PFSK-1 (cell line): ENCODE data around the gene PNRC1.

Experiments
- FOXP2 ChIP-seq: optimal IDR thresholded peaks from 2 replicates; pipeline ENCODE3; 2011; ENCODE audit warnings: borderline replicate concordance, control low read depth, inconsistent platforms; ENCODE audit not compliant: insufficient read depth; ENCODE audit errors: extremely low read length, extremely low read depth
- POLR2AphosphoS5 ChIP-seq: IDR thresholded peaks from 2 replicates; pipeline ENCODE4 v1.6.1; 2012; ENCODE audit warnings: low read depth, mild to moderate bottlenecking, control low read depth, low read length, moderate library complexity
- REST ChIP-seq, 2 experiments: IDR thresholded peaks; 2 replicates each; pipeline versions ENCODE4 v1.6.1 to v1.8.0; 2011 to 2012; ENCODE audit warnings: low read depth in 2 of 2, low read length in 2 of 2, control low read depth in 1 of 2, inconsistent platforms in 1 of 2, mild to moderate bottlenecking in 1 of 2, moderate library complexity in 1 of 2; ENCODE audit not compliant: insufficient read depth in 1 of 2
- SIN3A ChIP-seq: IDR thresholded peaks from 2 replicates; pipeline ENCODE4 v1.6.1; 2012; ENCODE audit warnings: mild to moderate bottlenecking, low read length, moderate library complexity, borderline replicate concordance; ENCODE audit not compliant: insufficient read depth
- TAF1 ChIP-seq: IDR thresholded peaks from 2 replicates; pipeline ENCODE4 v1.6.1; 2012; ENCODE audit warnings: low read length, control low read depth, borderline replicate concordance; ENCODE audit not compliant: insufficient read depth

Gene PNRC1

GRCh38 chr6:89079511-89080234 lies 878 bp upstream of the PNRC1 start:
- TF ChIP-seq FOXP2 (no peak), POLR2AphosphoS5 (no peak), REST (IDR thresholded peaks at IDR 0.05; ENCODE audit: insufficient read depth in 1 of 2, low read depth in 2 of 2, low read length in 2 of 2) (no peak), TAF1 (no peak), SIN3A (peak; percentile 49; the same call in 1 of the 2 replicates)

GRCh38 chr6:89081129-89081422 lies 525 bp downstream of the PNRC1 start:
- no peak; a peak in 1 of 4 replicates for TF ChIP-seq REST (IDR thresholded peaks at IDR 0.05; ENCODE audit: insufficient read depth in 1 of 2, low read depth in 2 of 2, low read length in 2 of 2)
- TF ChIP-seq SIN3A, result no peak
- TF ChIP-seq POLR2AphosphoS5, result no peak
- no peak for TF ChIP-seq TAF1
- TF ChIP-seq FOXP2, result no peak

- TF ChIP-seq REST (IDR thresholded peaks at IDR 0.05; ENCODE audit: insufficient read depth in 1 of 2, low read depth in 2 of 2, low read length in 2 of 2) (peak; percentile 43 to 65; a peak in 1 of 4 replicates), SIN3A (no peak; the same call in 1 of the 2 replicates), FOXP2 (peak; percentile 96), POLR2AphosphoS5 (peak; percentile 93), TAF1 (peak; percentile 74; the same call in 1 of the 2 replicates)
Measured at GRCh38 chr6:89081423-89082322, 1.1 kb downstream of the PNRC1 start.

GRCh38 chr6:89082486-89082891 lies 1.9 kb downstream of the PNRC1 start:
- no peak for TF ChIP-seq SIN3A
- no peak; the same call in 1 of the 2 replicates for TF ChIP-seq POLR2AphosphoS5
- no peak for TF ChIP-seq REST (IDR thresholded peaks at IDR 0.05; ENCODE audit: insufficient read depth in 1 of 2, low read depth in 2 of 2, low read length in 2 of 2)
- TF ChIP-seq FOXP2, result no peak
- no peak for TF ChIP-seq TAF1

GRCh38 chr6:89084542-89084941 lies 4.0 kb downstream of the PNRC1 start:
- TF ChIP-seq FOXP2, result no peak
- TF ChIP-seq TAF1, result no peak
- no peak for TF ChIP-seq POLR2AphosphoS5
